Stomach (tissue), 4 donors: ENCODE results near the gene PLGRKT.

Experiments used
- EP300 ChIP-seq: sonication (generic); formaldehyde crosslinking; IDR thresholded peaks from one replicate; pipeline ENCODE4 v1.6.1; 2017; ENCODE audit warnings: antibody characterized with exemption
- POLR2A ChIP-seq, 4 donors: fragments of 450-650 bp; IDR thresholded peaks; one replicate each; pipeline ENCODE4 v1.6.1; 2016; ENCODE audit warnings: antibody characterized with exemption in 4 of 4, control low read depth in 2 of 4, mild to moderate bottlenecking in 1 of 4, moderate library complexity in 1 of 4
- POLR2AphosphoS5 ChIP-seq, 3 donors: sonication (generic); formaldehyde crosslinking; IDR thresholded peaks; one replicate each; pipeline ENCODE4 v1.6.1; 2016; ENCODE audit warnings: antibody characterized with exemption in 3 of 3
- TF ChIP-seq, protein P1 (sequence below), 7 experiments: fragments of 450-650 bp in 4 of 7; fragments of 200-600 bp in 3 of 7; sonication (generic) in 3 of 7; IDR thresholded peaks; one replicate each; pipeline ENCODE4 v1.5.1; 2016 to 2019; ENCODE audit warnings: antibody characterized with exemption in 7 of 7, control low read depth in 2 of 7, mild to moderate bottlenecking in 1 of 7

DNA sequence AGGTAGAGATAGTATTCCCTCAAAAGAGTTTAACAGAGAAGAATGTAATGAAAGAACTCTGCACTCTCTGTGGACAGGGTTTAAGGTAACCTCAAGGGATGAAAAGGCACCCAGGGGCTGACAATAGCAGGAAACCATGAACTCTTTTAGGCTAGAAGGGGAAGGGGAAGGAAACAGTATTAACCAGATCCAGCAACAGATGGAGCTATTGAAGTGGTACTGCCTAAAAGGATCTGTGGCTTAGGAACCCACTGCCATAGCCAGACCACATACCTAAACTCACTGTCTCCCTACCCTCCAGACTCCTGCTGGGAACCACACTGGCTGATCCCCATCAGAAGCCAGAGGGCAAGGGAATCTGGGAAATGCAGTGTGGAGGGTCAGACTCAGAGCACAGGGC, 35.5 kb downstream of the PLGRKT start:
- TF ChIP-seq, protein P1, sequence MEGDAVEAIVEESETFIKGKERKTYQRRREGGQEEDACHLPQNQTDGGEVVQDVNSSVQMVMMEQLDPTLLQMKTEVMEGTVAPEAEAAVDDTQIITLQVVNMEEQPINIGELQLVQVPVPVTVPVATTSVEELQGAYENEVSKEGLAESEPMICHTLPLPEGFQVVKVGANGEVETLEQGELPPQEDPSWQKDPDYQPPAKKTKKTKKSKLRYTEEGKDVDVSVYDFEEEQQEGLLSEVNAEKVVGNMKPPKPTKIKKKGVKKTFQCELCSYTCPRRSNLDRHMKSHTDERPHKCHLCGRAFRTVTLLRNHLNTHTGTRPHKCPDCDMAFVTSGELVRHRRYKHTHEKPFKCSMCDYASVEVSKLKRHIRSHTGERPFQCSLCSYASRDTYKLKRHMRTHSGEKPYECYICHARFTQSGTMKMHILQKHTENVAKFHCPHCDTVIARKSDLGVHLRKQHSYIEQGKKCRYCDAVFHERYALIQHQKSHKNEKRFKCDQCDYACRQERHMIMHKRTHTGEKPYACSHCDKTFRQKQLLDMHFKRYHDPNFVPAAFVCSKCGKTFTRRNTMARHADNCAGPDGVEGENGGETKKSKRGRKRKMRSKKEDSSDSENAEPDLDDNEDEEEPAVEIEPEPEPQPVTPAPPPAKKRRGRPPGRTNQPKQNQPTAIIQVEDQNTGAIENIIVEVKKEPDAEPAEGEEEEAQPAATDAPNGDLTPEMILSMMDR (IDR thresholded peaks at IDR 0.05): no peak
- no peak for TF ChIP-seq POLR2AphosphoS5 (IDR thresholded peaks at IDR 0.05)
- TF ChIP-seq POLR2A (IDR thresholded peaks at IDR 0.05): no peak
- no peak for TF ChIP-seq EP300
